GM19397 (cell line): ENCODE measurements around the gene NOS2.

ENCODE experiments used
- ATAC-seq: cut with Tn5 transposase; IDR thresholded peaks from one replicate; pipeline ENCODE4 v1.9.1; 2021; ENCODE audit warnings: mild to moderate bottlenecking, moderate library complexity; ENCODE audit not compliant: unreplicated experiment

Gene NOS2

DNA sequence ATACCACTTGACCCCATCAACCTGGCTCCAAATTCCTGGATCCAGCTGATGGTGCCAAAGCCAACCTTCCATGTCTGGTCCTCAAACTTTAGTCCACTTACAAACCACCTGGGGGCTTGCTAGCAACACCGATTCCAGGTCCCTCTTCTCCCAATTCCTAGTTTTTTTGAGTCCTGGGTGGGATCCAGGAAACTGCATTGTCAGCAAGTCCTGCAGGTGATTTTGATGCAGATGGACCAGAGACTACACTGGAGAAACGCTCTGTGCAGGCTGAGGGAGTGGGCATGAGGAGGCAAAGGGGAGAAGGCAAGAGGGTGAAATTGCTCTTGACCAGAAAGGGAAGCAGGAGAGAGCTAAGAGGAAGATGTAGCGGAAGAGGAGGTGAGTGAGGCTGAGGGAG is 21.0 kb upstream of the NOS2 start:
- no peak for ATAC-seq

- no peak for ATAC-seq
Measured at GRCh38 chr17:27819145-27819544, 18.8 kb upstream of the NOS2 start.

- no peak for ATAC-seq
Measured at GRCh38 chr17:27818401-27819105, 18.2 kb upstream of the NOS2 start.

- ATAC-seq, result no peak
Measured at GRCh38 chr17:27817731-27818130, 17.4 kb upstream of the NOS2 start.

DNA sequence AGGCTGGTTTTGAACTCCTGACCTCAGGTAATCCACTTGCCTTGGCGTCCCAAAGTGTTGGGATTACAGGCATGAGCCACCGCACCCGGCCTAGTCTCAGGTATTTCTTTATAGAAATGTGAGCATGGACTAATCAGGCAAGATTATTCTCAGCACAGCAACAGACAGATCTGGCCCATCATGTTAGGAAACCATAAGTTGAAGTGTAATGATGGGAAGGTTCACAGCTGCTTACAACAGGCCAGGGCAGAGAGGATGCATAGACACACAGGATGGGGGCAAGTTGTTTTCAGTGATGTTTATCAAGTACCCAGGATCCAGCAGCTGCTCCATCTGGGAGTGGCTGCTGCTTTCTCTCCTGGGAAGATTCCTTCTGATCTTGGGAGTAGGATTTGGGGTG is 16.6 kb upstream of the NOS2 start:
- no peak for ATAC-seq

- no peak for ATAC-seq
Measured at GRCh38 chr17:27811961-27812360, 11.6 kb upstream of the NOS2 start.

DNA sequence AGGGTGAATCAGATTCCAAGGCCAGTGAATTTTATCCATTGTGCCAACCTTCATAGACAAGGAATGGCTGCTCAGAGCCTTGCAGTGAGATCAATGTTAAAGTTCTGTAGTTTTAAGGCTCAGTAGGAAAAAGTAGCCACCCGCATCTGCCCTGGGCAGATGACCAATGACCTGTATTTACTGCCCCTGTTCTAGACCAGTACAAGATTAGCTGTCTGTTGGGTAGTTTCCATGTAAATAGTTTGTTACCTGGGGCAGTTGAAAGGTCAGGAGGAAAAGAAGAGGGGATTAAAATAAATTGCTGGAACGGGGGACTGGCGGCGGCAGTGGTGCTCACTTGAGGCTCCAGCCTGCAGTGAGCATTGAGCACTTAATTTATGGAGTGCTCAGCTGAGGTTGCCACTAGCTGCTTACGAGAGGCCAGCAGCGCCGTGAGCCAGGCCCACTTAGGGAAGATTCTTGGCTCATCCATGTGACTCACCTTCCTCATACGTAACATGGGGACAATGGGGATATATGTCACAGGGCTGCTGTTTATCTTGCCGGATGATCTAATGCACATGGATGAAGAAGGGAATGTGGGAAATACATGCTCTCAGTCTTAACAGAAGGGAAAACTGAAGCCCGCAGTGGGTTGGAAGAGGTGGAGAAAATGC is 10.7 kb upstream of the NOS2 start:
- no peak for ATAC-seq

DNA sequence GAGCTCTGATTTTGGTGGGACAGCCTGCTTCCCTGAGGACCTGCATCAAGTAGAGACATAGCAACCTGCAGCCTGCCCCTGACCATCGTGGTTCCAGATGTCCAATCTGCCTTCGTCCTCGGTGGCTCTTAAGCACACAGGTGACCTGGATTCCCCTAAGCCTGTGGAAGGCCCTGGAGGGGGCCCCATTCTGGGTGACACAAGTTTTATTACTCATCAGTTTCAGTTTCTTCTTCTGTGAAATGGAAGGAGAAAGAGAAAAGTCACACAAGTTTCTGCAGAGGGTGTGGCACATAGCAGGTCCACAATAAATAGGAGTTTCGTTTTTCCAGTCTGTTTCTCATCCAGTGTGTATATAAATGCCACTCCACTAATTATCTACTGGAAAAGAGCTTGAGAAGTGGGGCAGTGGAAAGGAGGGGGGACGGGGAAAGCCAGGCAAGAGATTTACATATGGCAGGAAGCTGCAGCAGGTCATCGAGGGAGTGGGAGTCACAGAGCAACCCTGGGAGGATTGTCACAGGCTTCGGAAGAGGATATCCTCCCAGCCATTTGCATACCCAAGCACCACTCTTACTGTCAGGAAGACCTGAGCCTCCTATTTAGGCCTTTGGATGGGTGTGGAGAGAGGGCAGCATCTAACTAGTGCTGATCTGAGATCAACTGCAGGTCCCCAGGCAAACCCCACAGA is 10.0 kb upstream of the NOS2 start:
- peak; percentile 42 for ATAC-seq

GRCh38 chr17:27809555-27809954 is 9.2 kb upstream of the NOS2 start:
- no peak for ATAC-seq

GRCh38 chr17:27808628-27809027 is 8.3 kb upstream of the NOS2 start:
- ATAC-seq, result no peak

- ATAC-seq, result peak; percentile 72
Measured at GRCh38 chr17:27807567-27808470, 7.5 kb upstream of the NOS2 start.

- no peak for ATAC-seq
Measured at GRCh38 chr17:27805520-27806146, 5.3 kb upstream of the NOS2 start.

DNA sequence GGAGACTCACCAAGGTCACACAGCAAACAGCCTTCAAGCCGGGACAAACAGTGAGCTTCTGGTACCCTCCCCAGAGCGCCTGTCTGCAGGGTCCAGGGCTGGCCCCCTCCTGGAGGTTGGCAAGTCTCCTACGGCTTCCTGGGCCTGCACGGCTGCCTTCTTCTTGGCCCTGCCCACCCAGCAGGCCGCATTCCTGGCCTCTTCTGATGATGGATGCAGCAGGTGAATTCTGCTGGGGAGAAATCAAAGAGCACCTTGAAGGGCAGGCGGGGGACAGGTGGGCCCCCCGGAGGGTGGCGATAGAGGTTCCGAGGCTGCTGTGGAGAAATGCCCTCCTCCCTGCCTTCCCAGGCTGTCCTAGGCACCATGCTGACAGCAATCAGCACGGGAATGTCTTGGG is 3.8 kb upstream of the NOS2 start:
- ATAC-seq, result no peak

GRCh38 chr17:27802962-27803680 is 2.8 kb upstream of the NOS2 start:
- no peak for ATAC-seq

DNA sequence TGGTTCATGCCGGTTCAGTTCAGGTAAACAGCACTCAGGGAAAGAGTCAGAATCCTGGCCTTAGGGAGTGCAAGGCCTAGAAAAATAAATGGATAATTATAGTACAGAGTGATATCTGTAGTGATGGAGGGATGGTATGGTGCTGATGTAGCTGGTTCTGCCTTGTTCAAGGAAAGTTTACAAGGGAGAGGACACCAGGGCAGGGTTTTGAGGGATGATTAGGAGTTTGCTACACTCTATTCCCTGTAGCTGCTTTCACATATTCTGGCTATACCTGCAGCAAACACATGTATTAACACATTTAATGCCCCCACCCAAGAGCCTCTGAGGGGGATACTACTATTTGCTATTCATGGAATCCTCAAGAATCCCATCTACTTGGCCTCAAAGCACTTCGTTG is 1.7 kb upstream of the NOS2 start:
- no peak for ATAC-seq

DNA sequence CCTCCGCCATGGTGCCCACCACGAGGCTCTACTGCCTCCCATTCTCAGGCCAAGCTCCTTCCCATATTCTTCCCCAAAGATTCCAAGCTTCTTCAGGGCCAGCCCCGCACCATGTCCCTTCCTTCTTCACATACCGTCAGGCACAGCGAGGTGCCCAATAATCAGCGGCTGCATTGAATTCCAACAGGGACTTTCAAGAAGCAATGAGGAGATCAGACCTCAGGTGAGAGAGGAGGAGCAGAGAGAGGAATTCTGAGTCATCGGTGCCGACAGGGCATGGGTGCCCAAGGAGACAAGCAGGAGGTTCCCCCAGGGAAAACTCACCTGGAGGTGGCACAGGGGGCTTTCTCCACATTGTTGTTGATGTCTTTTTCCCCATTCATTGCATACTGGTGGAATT is 2.0 kb downstream of the NOS2 start:
- ATAC-seq, result no peak

GRCh38 chr17:27797390-27798091 is 2.8 kb downstream of the NOS2 start:
- ATAC-seq, result no peak

DNA sequence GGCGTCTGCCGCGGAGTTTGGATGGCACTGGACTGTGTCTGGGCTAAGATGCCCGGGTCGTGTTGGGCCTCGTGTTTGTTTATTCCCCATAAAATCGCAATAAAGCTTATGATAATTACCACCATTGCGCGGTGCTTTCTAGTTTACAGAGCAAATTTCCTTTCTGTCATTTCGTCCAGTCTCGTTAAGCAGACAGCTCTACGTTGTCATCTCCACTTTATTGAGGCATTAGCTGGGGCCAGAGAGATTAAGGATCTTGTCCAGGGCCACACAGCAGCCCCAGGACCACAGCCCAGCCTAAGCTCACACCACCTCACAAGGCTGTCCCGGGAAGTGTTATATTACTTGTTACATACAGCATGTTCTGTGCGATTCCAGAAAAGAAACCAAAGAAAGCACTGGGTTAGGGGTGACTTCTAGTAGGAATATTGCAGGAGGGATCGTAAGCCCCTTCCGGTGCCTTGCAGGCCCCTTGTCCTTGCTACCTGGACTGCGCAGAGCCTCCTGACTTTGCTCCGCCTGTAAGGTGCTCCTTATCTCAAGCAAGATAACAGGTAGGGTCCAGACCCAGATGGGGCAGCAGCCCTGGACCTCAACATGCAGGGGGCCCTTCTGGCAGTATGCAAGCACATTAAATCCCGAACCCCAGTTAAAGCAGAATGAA is 6.3 kb downstream of the NOS2 start:
- ATAC-seq, result no peak
